Right cardiac atrium (tissue), 5 donors: Measurements from ENCODE around the gene CEACAM16. TPM values are rescaled to one million over a fixed set of nuclear protein-coding genes. Genes with fewer than 3 reads are reported as not detected.
A peak's percentile ranks its signal among the peaks of the same experiment; 100 is the strongest.

Source experiments
- ATAC-seq, 2 donors: fragments of 200-7000 bp; cut with Tn5 transposase; one replicate each; pipeline versions ENCODE4 v1.8.0 to v1.9.1; 2020; ENCODE audit warnings: moderate library complexity in 2 of 2, mild to moderate bottlenecking in 1 of 2
- DNase-seq, 3 donors: peaks; one replicate each; pipeline ENCODE4 v3.0.0-alpha.2; 2020
- H3K27ac ChIP-seq: one replicate; pipeline ENCODE4 v1.5.1; 2013; ENCODE audit warnings: mild to moderate bottlenecking, low read length, control low read depth, moderate library complexity
- H3K27me3 ChIP-seq: one replicate; pipeline ENCODE4 v1.6.1; 2013; ENCODE audit not compliant: control insufficient read depth, insufficient read depth
- H3K4me1 ChIP-seq: one replicate; pipeline ENCODE4 v1.6.1; 2013; ENCODE audit warnings: low read length; ENCODE audit not compliant: control insufficient read depth, insufficient read depth
- H3K4me3 ChIP-seq: one replicate; pipeline ENCODE4 v1.5.1; 2013; ENCODE audit warnings: low read length, control low read depth
- H3K9me3 ChIP-seq: one replicate; pipeline ENCODE4 v1.6.1; 2013; ENCODE audit warnings: low read length; ENCODE audit not compliant: control insufficient read depth
- WGBS: extraction: QIAGEN DNeasy Blood & Tissue Kit; methylation state at CpG from one replicate; pipeline ENCODE4 v1.1.7; 2013; 5-methylcytosine and 5-hydroxymethylcytosine counted together
- intact Hi-C, 4 donors: fragments of 100-400 bp; cut with DNase I; formaldehyde crosslinking; loops; one replicate each; pipeline versions ENCODE4 v1.11.0 to v1.14.0; 2022 to 2023
- polyA plus RNA-seq: library from polyadenylated mRNA; stranded (reverse); fragments of 200-250 nt; gene quantifications from one replicate; pipeline ENCODE4 v1.2.3, GENCODE V29; 2013
- total RNA-seq, 4 donors: library from RNA; stranded (reverse); fragmentation: NEBNext Ultra II Directional; extraction: Animal tissue kit (Norgen Biotek cat#: 25700); gene quantifications; one replicate each; pipeline ENCODE4 v1.2.1, GENCODE V29; 2021
- donor health status: healthy with polysubstance abuse.
- donor health status: DM: no; HTN: yes; CAD: no.
- donor health status: DM: no; HTN: no; CAD: no.
- donor health status: DM: no; HTN: yes; CAD: no; lungs with severe emphysema.
- donor health status: DM: yes; HTN: yes; CAD: no.

CEACAM16 gene
- total and polyA plus RNA-seq, 5 donors = not detected

- Histone ChIP-seq H3K27ac (no peak overlapping the region), H3K9me3 (no peaks in the 10 kb centered on the region), H3K27me3 (no peaks in the 10 kb centered on the region), H3K4me1 (peaks cover 2% of the 10 kb centered on the region), H3K4me3 (no peak overlapping the region)
- peak; percentile 78 to 92 (median 92) for DNase-seq
- ATAC-seq = peak; percentile 33 to 66
- WGBS = 38% methylated on average over 11 of the region's 11 CpGs
- intact Hi-C loops = loop anchor here in 1 of 4 donors (2.0 kb wide), 1 partner anchor 81 kb away; no protein-coding TSS in a partner anchor
These were observed 9.4 kb upstream of the CEACAM16 start for GRCh38 chr19:44689290-44690130.

- H3K27ac ChIP-seq = no peak overlapping the region
- H3K9me3 ChIP-seq = no peaks in the 10 kb centered on the region
- ATAC-seq (no peak), DNase-seq (no peak)
- WGBS = 91% methylated on average over 3 of the region's 3 CpGs
- peaks cover 2% of the 10 kb centered on the region for H3K4me1 ChIP-seq
- H3K27me3 ChIP-seq = no peaks in the 10 kb centered on the region
- intact Hi-C loops = no loop called here
- no peak overlapping the region for H3K4me3 ChIP-seq
These were observed 8.9 kb upstream of the CEACAM16 start for GRCh38 chr19:44690131-44690440.

DNA sequence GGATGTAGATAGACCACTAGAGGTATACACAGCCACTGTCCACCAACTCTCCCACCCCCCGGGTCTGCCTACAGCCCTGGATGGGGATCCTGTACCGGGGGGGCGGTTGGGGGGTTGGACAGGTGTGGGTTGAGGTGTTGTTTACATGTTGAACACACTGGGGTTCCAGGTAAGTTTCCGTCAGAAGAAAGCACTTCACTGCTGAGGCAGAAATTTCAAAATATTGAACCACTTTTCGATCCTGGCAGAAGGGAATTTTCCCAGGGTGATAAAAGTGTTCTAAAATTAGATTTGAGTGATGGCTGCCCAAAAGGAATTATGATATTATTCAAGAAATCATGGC lies 6.6 kb upstream of the CEACAM16 start:
- Histone ChIP-seq H3K27ac (peak overlapping the region; percentile 39), H3K4me1 (peaks cover 2% of the 10 kb centered on the region), H3K4me3 (no peak overlapping the region), H3K9me3 (no peaks in the 10 kb centered on the region), H3K27me3 (no peaks in the 10 kb centered on the region)
- intact Hi-C loops = no loop called here
- ATAC-seq (no peak), DNase-seq (no peak)
- 46% methylated on average over 5 of the region's 5 CpGs for WGBS

DNA sequence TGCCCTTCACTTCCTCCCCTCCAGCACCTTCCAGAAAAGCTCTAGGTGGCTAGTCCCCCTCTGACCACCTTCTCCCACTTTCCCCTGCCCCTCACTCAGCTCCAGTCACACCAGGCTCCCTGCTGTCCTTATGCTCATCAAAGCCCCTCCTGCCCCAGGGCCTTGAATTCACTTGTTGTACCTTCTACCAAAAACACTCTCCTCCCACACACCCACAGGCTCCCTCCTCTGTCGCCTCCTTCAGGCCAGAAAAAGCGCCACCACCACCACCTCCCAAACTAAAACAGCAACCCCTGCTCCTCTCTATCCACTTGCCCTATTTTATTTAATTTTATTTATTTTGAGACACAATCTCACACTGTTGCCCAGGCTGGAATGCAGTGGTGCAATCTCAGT lies 4.8 kb upstream of the CEACAM16 start:
- no peaks in the 10 kb centered on the region for H3K27me3 ChIP-seq
- H3K27ac ChIP-seq = no peak overlapping the region
- peak in 2 of 3 donors; percentile 14 to 30 for DNase-seq
- H3K4me3 ChIP-seq = no peak overlapping the region
- peaks cover 2% of the 10 kb centered on the region for H3K4me1 ChIP-seq
- H3K9me3 ChIP-seq = no peaks in the 10 kb centered on the region
- no peak for ATAC-seq
- intact Hi-C loops = no loop called here
- 88% methylated on average over 2 of the region's 2 CpGs for WGBS

GRCh38 chr19:44696939-44697669 lies 1.8 kb upstream of the CEACAM16 start:
- DNase-seq (peak in 2 of 3 donors; percentile 9 to 24), ATAC-seq (peak in 1 of 2 donors; percentile 19)
- Histone ChIP-seq H3K27ac (no peak overlapping the region), H3K27me3 (no peaks in the 10 kb centered on the region), H3K4me3 (no peak overlapping the region), H3K4me1 (peaks cover 2% of the 10 kb centered on the region), H3K9me3 (no peaks in the 10 kb centered on the region)
- intact Hi-C loops = no loop called here
- WGBS = 56% methylated on average over 22 of the region's 22 CpGs

GRCh38 chr19:44697670-44698034 lies 1.3 kb upstream of the CEACAM16 start:
- H3K4me3 ChIP-seq = no peak overlapping the region
- H3K27me3 ChIP-seq = no peaks in the 10 kb centered on the region
- ATAC-seq = no peak
- no peak overlapping the region for H3K27ac ChIP-seq
- peak in 1 of 3 donors; percentile 22 for DNase-seq
- H3K9me3 ChIP-seq = no peaks in the 10 kb centered on the region
- intact Hi-C loops = no loop called here
- H3K4me1 ChIP-seq = no peaks in the 10 kb centered on the region
- 88% methylated on average over 4 of the region's 4 CpGs for WGBS

DNA sequence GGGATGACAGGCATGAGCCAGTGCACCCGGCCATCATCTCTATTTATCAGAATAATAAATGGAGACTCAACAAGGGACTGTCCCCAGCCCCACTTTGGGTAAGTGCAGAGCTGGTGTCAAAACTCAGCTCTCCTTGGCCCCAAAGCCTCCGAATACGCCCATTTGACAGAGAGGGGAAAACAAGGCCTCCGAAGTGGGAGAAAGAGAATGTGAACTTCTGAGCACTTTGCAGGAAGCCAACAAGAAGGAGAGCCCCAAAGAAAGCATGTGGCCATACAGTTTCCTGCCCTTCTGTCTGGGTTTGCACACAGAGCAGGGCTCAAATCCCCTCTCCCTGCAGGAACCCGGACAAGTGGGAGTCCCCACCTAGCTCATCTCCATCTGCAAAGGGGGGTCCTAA lies 1.6 kb downstream of the CEACAM16 start:
- ATAC-seq (no peak), DNase-seq (peak in 1 of 3 donors; percentile 8)
- no peak overlapping the region for H3K4me3 ChIP-seq
- 92% methylated on average over 5 of the region's 5 CpGs for WGBS
- H3K27me3 ChIP-seq = no peaks in the 10 kb centered on the region
- H3K4me1 ChIP-seq = no peaks in the 10 kb centered on the region
- no peaks in the 10 kb centered on the region for H3K9me3 ChIP-seq
- intact Hi-C loops = no loop called here
- H3K27ac ChIP-seq = no peak overlapping the region

GRCh38 chr19:44701228-44701627 lies 2.3 kb downstream of the CEACAM16 start:
- H3K4me3 ChIP-seq = no peak overlapping the region
- no peak overlapping the region for H3K27ac ChIP-seq
- no peaks in the 10 kb centered on the region for H3K27me3 ChIP-seq
- H3K4me1 ChIP-seq = no peaks in the 10 kb centered on the region
- ATAC-seq (no peak), DNase-seq (peak in 2 of 3 donors; percentile 23 to 29)
- intact Hi-C loops = no loop called here
- WGBS = 88% methylated on average over 15 of the region's 15 CpGs
- H3K9me3 ChIP-seq = no peaks in the 10 kb centered on the region

DNA sequence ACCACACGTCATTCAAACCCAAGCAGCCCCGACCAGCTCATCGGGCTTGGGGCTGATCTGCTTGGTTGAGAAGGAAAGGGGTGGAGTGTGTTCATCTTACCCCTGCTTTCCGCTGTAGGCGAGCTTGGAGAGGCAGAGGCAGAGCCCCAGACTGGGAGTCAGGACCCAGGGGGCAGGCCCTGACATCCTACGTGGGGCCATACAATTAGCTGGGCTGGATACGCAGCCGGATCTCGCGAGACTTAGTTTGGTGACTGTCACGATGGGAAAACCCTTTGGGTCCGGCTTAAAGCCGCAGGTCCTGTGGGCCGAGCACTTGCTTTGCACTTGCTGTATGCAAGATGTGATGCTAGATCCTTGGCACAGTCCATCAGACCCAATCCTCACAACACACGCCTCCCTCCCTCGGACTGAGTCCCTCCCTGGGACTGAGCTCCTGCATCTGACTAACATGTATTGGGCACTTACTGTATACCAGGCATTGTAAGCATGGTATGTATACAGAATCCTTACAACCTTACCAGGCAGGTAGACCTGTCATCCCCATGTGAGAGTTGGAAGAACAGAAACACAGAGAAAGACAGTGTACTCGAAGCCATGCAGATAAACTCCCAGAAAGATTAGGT lies 3.7 kb downstream of the CEACAM16 start:
- no peak overlapping the region for H3K4me3 ChIP-seq
- H3K4me1 ChIP-seq = no peaks in the 10 kb centered on the region
- 85% methylated on average over 17 of the region's 17 CpGs for WGBS
- no peak overlapping the region for H3K27ac ChIP-seq
- ATAC-seq = no peak
- H3K27me3 ChIP-seq = no peaks in the 10 kb centered on the region
- peak in 2 of 3 donors; percentile 35 to 36 for DNase-seq
- intact Hi-C loops = no loop called here
- no peaks in the 10 kb centered on the region for H3K9me3 ChIP-seq

- no peaks in the 10 kb centered on the region for H3K4me1 ChIP-seq
- intact Hi-C loops = no loop called here
- WGBS = 86% methylated on average over 28 of the region's 28 CpGs
- DNase-seq = peak in 2 of 3 donors; percentile 24 to 25
- H3K4me3 ChIP-seq = no peak overlapping the region
- ATAC-seq = no peak
- no peak overlapping the region for H3K27ac ChIP-seq
- H3K9me3 ChIP-seq = no peaks in the 10 kb centered on the region
- H3K27me3 ChIP-seq = no peaks in the 10 kb centered on the region
These were observed 4.6 kb downstream of the CEACAM16 start for GRCh38 chr19:44703336-44704078.
